IMR-90 (cell line): ENCODE data around the gene MFGE8.

Experiments used
- BHLHE40 ChIP-seq: fragments of 150-350 bp; IDR thresholded peaks from 2 replicates; pipeline ENCODE4 v1.6.1; 2016; ENCODE audit warnings: mild to moderate bottlenecking, low read depth, low read length
- CEBPB ChIP-seq: IDR thresholded peaks from 2 replicates; pipeline ENCODE4 v1.6.1; 2012; ENCODE audit warnings: low read depth, low read length, improper control_type of control experiment
- CHD1 ChIP-seq: IDR thresholded peaks from 2 replicates; pipeline ENCODE4 v1.6.1; 2012; ENCODE audit warnings: low read depth, low read length, improper control_type of control experiment
- FOS ChIP-seq: fragments of 150-350 bp; IDR thresholded peaks from 2 replicates; pipeline ENCODE4 v1.6.1; 2016; ENCODE audit warnings: low read depth, low read length
- MAFK ChIP-seq: IDR thresholded peaks from 2 replicates; pipeline ENCODE4 v1.6.1; 2012; ENCODE audit warnings: low read depth, low read length, improper control_type of control experiment
- MAZ ChIP-seq: IDR thresholded peaks from 2 replicates; pipeline ENCODE4 v1.6.1; 2012; ENCODE audit warnings: low read depth, mild to moderate bottlenecking, low read length, improper control_type of control experiment, moderate library complexity, borderline replicate concordance
- MXI1 ChIP-seq: IDR thresholded peaks from 2 replicates; pipeline ENCODE4 v1.6.1; 2012; ENCODE audit warnings: low read depth, mild to moderate bottlenecking, low read length, moderate library complexity, borderline replicate concordance
- NFE2L2 ChIP-seq: fragments of 150-350 bp; IDR thresholded peaks from 2 replicates; pipeline ENCODE4 v1.6.1; 2016; ENCODE audit warnings: low read depth, mild to moderate bottlenecking, low read length
- POLR2A ChIP-seq: IDR thresholded peaks from 2 replicates; pipeline ENCODE4 v1.6.1; 2012; ENCODE audit warnings: mild to moderate bottlenecking, low read depth, low read length
- RAD21 ChIP-seq: IDR thresholded peaks from 2 replicates; pipeline ENCODE4 v1.6.1; 2012; ENCODE audit warnings: low read length, improper control_type of control experiment
- RCOR1 ChIP-seq: IDR thresholded peaks from 2 replicates; pipeline ENCODE4 v1.6.1; 2012; ENCODE audit warnings: mild to moderate bottlenecking, low read length, improper control_type of control experiment; ENCODE audit not compliant: insufficient replicate concordance
- SMC3 ChIP-seq: fragments of 150-350 bp; IDR thresholded peaks from 2 replicates; pipeline ENCODE4 v1.6.1; 2016; ENCODE audit warnings: low read depth, mild to moderate bottlenecking, antibody characterized with exemption, low read length, moderate library complexity
- TF ChIP-seq, protein P1 (sequence below): conservative IDR thresholded peaks from 2 replicates; pipeline ENCODE4 v1.5.1; 2012; ENCODE audit warnings: mild to moderate bottlenecking, low read depth, low read length, improper control_type of control experiment
- TF ChIP-seq, protein P2 (sequence below): fragments of 150-350 bp; IDR thresholded peaks from 2 replicates; pipeline ENCODE4 v1.6.1; 2017; ENCODE audit warnings: mild to moderate bottlenecking, antibody characterized with exemption, low read length, low read depth

DNA sequence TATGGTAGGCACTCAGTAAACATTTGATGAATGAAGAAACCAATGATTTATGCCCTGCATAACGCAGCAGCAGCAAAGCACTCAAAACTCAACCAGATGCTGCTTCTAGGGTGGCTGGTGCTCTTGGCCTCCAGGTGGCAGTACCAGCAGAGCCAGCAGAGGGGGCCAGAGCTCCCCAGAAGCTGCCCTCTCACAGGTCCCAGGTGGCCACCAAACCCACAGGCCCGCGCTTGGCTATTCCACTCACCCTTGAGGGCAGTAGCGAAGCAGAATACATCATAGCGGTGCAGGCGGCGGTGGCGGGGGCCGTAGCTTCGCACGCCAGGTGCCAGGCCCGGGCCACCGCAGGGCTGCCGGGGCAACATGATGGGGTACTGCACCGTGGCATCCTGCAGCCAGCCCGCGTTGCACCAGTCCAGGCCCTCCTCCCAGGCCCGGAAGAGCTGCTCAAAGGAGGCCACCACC lies 34.4 kb downstream of the MFGE8 start:
- no peak for TF ChIP-seq CHD1
- TF ChIP-seq, protein P1, sequence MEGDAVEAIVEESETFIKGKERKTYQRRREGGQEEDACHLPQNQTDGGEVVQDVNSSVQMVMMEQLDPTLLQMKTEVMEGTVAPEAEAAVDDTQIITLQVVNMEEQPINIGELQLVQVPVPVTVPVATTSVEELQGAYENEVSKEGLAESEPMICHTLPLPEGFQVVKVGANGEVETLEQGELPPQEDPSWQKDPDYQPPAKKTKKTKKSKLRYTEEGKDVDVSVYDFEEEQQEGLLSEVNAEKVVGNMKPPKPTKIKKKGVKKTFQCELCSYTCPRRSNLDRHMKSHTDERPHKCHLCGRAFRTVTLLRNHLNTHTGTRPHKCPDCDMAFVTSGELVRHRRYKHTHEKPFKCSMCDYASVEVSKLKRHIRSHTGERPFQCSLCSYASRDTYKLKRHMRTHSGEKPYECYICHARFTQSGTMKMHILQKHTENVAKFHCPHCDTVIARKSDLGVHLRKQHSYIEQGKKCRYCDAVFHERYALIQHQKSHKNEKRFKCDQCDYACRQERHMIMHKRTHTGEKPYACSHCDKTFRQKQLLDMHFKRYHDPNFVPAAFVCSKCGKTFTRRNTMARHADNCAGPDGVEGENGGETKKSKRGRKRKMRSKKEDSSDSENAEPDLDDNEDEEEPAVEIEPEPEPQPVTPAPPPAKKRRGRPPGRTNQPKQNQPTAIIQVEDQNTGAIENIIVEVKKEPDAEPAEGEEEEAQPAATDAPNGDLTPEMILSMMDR = peak; percentile 73
- no peak for TF ChIP-seq MAZ
- TF ChIP-seq POLR2A = no peak
- peak; percentile 76 for TF ChIP-seq RAD21
- TF ChIP-seq, protein P2, sequence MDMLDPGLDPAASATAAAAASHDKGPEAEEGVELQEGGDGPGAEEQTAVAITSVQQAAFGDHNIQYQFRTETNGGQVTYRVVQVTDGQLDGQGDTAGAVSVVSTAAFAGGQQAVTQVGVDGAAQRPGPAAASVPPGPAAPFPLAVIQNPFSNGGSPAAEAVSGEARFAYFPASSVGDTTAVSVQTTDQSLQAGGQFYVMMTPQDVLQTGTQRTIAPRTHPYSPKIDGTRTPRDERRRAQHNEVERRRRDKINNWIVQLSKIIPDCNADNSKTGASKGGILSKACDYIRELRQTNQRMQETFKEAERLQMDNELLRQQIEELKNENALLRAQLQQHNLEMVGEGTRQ = no peak
- no peak for TF ChIP-seq BHLHE40
- peak; percentile 60 for TF ChIP-seq SMC3
- TF ChIP-seq NFE2L2 = no peak
- TF ChIP-seq MXI1 = no peak
- TF ChIP-seq FOS = no peak
- TF ChIP-seq CEBPB = no peak
- no peak for TF ChIP-seq MAFK
- no peak for TF ChIP-seq RCOR1
